ENCODE results near the gene PEX11A. TPM values are rescaled to one million over a fixed set of nuclear protein-coding genes. Genes with fewer than 3 reads are reported as not detected.

PEX11A gene
- total RNA-seq, 1 experiment from 2014 or later, result 1.3 TPM

DNA sequence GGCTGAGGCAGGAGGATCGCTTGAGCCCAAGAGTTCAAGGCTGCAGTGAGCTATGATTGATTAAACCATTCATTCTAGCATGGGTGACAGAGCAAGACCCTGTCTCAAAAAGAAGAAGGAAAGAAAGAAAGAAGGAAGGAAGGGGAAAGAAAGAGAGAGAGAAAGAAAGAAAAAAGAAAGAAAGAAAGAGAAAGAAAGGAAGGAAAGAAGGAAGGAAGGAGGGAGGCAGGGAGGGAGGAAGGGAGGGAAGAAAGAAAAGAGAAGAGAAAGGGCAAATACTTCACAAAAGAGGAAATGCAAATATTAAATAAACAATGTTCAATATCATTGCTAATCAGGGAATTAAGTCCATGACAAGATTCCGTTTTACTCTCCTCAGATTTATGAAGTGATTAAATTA, 31.3 kb downstream of the PEX11A start:
- Histone ChIP-seq H3K23me2 (ENCODE audit: insufficient read length, low read depth, low read length, poor library complexity, severe bottlenecking) (peaks cover 5% of the 10 kb centered on the region), H3K27me3 (ENCODE audit: insufficient read depth, low read length) (no peaks in the 10 kb centered on the region; the same call in 1 of the 2 replicates), H2BK15ac (ENCODE audit: low read depth, low read length) (no peak overlapping the region), H3K27ac (ENCODE audit: insufficient read length, low read depth, low read length) (no peak overlapping the region), H3K23ac (ENCODE audit: insufficient read length, low read depth, low read length) (no peak overlapping the region), H2BK5ac (ENCODE audit: insufficient read length, low read length) (no peak overlapping the region), H3K4me2 (ENCODE audit: insufficient read depth, insufficient read length, low read length) (no peak overlapping the region), H3K56ac (ENCODE audit: insufficient read length, low read depth, low read length) (no peak overlapping the region), H2BK120ac (ENCODE audit: low read depth, low read length, poor library complexity, severe bottlenecking) (no peak overlapping the region), H4K91ac (ENCODE audit: insufficient read length, low read depth, low read length) (no peak overlapping the region), H3K18ac (ENCODE audit: insufficient read length, low read depth, low read length) (no peak overlapping the region), H4K8ac (replicated peaks; ENCODE audit: insufficient read length, low read depth, low read length) (no peak overlapping the region), H3K4ac (ENCODE audit: low read depth, low read length) (no peak overlapping the region), H3K4me1 (ENCODE audit: insufficient read depth, low read length) (no peaks in the 10 kb centered on the region), H3T11ph (ENCODE audit: low read length) (no peak overlapping the region), H3K79me1 (ENCODE audit: insufficient read depth, low read depth, low read length, poor library complexity, severe bottlenecking) (no peaks in the 10 kb centered on the region), H2BK20ac (ENCODE audit: low read depth, low read length, poor library complexity, severe bottlenecking) (no peak overlapping the region), H3K14ac (ENCODE audit: insufficient read depth, low read length) (no peak overlapping the region), H3K9me3 (ENCODE audit: control insufficient read depth, low read depth, low read length) (no peaks in the 10 kb centered on the region), H2AK5ac (ENCODE audit: insufficient read length, low read length) (no peak overlapping the region), H4K5ac (ENCODE audit: insufficient read length, low read depth, low read length) (no peak overlapping the region), H3K79me2 (ENCODE audit: insufficient read depth, low read length) (no peaks in the 10 kb centered on the region), H2BK12ac (ENCODE audit: insufficient read length, low read depth, low read length) (no peak overlapping the region), H4K20me1 (ENCODE audit: control insufficient read depth, insufficient read depth, insufficient read length) (no peaks in the 10 kb centered on the region), H2AFZ (ENCODE audit: low read length) (no peak overlapping the region), H3K9ac (ENCODE audit: extremely low read depth, insufficient read length, low read length) (no peak overlapping the region)
- no peak for DNase-seq
- TF ChIP-seq, protein P1, sequence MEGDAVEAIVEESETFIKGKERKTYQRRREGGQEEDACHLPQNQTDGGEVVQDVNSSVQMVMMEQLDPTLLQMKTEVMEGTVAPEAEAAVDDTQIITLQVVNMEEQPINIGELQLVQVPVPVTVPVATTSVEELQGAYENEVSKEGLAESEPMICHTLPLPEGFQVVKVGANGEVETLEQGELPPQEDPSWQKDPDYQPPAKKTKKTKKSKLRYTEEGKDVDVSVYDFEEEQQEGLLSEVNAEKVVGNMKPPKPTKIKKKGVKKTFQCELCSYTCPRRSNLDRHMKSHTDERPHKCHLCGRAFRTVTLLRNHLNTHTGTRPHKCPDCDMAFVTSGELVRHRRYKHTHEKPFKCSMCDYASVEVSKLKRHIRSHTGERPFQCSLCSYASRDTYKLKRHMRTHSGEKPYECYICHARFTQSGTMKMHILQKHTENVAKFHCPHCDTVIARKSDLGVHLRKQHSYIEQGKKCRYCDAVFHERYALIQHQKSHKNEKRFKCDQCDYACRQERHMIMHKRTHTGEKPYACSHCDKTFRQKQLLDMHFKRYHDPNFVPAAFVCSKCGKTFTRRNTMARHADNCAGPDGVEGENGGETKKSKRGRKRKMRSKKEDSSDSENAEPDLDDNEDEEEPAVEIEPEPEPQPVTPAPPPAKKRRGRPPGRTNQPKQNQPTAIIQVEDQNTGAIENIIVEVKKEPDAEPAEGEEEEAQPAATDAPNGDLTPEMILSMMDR (conservative IDR thresholded peaks at IDR 0.05), result no peak
- H3K27me3 Mint-ChIP-seq (ENCODE audit: low read depth), result peaks cover 41% of the 10 kb centered on the region
- H3K27ac Mint-ChIP-seq, result no peak overlapping the region
- no peaks in the 10 kb centered on the region for H3K9me3 Mint-ChIP-seq
- H3K4me1 Mint-ChIP-seq, result peaks cover 5 to 16% of the 10 kb centered on the region in 2 experiments
- no CpG with 5 or more reads among the region's 2 CpGs for WGBS (ENCODE audit: extremely low coverage, insufficient read length, low lambda C conversion rate)
- peaks cover 3 to 5% (median 4%) of the 10 kb centered on the region in 3 experiments for H3K36me3 Mint-ChIP-seq (ENCODE audit: insufficient read depth in 1 of 3, low read depth in 3 of 3)
- H3K4me3 Mint-ChIP-seq, result no peak overlapping the region

Measured in H9 (cell line).